ENCODE data around the gene NKAIN2. TPM values are rescaled to one million over a fixed set of nuclear protein-coding genes. Genes with fewer than 3 reads are reported as not detected.
"Not testable (repeated sequence)": the region's sequence is repeated elsewhere in the genome, so short reads cannot be mapped to it uniquely, and the experiment has no call there.

NKAIN2 gene
- total RNA-seq, 1 donor from 2014 or later = 48.4 TPM

DNA sequence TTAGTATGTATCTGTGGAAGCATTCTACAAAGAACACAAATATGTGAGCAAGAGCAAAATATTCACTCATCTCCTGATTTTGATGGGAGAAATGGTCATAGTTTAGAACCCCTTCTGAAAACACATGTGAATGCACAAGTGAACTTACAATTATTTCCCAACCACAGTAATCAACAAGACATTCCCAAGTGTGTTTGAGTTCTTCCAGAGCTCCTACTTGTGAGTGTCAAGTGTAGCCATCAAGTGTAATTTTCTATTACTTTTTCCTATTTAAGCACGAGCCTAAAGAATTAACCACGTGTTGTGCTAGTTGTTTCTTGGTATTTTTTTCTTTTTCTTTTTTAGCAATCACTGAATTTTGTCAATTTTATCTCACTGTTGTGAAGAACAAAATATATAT, 402.3 kb downstream of the NKAIN2 start:
- intact Hi-C loops (cut with DNase I) = no loop called here
- ATAC-seq (no peak), DNase-seq (ENCODE audit: low spot score) (no peak)

DNA sequence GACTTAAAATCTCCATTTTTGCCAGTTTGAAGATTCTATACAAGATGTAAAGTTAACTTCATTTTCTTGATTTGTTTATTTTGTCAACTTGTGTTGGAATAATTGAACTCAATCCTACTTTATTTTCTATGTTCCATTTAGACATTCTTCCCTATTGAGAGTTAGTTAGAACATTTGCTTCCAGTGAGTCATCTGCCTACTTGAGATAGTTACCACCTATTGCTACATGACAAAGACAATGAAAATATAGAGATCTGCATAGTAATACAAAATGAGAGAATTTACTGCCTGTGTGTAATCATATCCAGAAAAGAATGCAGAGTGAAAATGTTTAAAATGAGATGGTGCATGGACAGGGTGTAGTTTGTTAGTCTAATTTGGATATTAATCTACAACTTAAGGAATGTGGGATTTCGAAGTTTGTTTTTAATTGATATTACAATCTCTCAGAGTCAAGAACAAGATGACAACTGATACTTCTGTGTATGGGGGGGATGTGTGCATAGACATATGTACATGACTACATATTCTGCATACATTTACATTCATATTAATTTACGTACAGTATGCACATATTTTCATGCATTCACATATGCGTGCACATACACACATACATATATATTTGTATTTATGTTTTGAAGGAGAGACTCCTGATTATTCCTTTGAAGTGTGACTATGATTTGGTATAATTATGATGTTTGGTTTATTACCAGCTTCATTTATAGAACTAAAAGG, 420.1 kb downstream of the NKAIN2 start:
- DNase-seq (ENCODE audit: low spot score) (no peak), ATAC-seq (no peak)
- intact Hi-C loops (cut with DNase I) = no loop called here

DNA sequence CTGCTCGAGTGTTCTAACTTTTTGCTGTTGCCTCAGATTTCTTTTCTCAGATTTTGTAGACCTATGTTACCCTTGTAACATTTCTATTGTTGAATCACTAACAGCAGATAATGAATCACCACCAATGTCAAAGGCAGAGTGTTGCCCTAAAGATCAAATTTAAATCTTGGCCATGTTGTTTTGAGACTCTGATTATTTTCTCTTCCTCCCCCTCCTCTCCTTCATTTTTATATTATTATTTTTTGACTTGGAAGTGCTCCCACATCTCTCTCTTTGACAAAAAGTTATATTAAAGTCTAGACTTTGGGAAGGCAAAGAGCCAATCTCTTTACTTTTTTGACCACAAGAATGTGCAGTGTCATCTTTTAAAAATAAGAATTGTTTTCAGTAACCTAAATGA, 422.7 kb downstream of the NKAIN2 start:
- ATAC-seq (no peak), DNase-seq (ENCODE audit: low spot score) (no peak)
- intact Hi-C loops (cut with DNase I) = no loop called here

DNA sequence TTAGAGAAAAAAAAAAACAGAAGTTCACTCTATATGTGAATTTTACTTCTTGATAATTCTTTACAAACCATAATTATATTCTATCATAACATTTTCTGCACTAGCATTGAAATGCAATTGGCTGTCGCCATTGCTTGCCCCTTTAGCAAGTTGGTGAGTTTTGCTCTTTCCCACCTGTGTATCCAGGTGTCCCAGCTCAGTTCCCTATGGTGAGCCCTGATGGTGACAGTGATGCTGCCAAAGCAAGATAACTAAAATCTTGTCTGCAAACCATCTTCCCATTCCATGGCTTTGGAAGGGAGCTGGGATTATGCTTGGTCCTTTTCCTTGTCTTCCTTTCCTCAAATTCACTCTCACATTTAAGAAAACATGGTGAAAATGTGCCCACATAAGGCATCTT, 429.6 kb downstream of the NKAIN2 start:
- intact Hi-C loops (cut with DNase I) = no loop called here
- no peak for DNase-seq (ENCODE audit: low spot score)
- no peak for ATAC-seq

DNA sequence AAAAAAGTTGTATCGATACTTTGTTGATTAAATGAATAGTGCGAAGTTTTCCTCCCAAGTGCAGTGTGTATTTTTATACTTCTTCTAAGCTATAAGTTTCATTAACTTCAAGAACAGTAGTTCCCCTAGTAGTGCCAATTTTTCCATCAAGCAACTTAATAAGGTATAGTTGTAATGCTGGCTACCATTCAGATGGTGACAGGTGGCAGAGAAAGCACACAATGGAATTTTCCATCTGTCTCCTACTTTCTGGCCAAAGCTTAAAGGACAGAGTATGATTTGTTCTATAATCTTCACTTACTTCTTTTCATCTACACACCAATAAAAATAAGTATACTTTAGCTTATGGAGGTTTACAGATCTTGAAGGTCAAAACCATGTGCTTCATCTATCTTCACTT, 431.1 kb downstream of the NKAIN2 start:
- DNase-seq (ENCODE audit: low spot score) = no peak
- ATAC-seq = no peak
- intact Hi-C loops (cut with DNase I) = no loop called here

DNA sequence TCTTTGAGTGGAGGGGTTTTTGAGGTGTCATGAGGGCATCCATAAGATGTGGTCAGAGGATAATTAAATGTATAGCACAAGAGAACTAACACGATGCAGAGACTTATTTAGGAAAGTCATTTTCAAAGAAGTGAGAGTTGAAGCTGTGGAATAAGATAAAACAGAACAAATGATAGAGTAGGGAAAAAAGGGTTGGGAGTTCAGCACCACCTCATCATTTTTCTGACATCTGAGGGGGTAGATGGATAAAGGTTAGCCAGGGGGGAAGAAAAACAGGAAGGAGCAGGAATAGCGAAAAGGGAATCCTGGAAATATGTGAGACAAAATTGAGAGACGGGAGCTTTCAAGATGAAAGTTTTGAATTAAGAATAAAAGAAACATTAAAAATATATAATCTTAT, 434.2 kb downstream of the NKAIN2 start:
- ATAC-seq (no peak), DNase-seq (ENCODE audit: low spot score) (no peak)
- intact Hi-C loops (cut with DNase I) = no loop called here

DNA sequence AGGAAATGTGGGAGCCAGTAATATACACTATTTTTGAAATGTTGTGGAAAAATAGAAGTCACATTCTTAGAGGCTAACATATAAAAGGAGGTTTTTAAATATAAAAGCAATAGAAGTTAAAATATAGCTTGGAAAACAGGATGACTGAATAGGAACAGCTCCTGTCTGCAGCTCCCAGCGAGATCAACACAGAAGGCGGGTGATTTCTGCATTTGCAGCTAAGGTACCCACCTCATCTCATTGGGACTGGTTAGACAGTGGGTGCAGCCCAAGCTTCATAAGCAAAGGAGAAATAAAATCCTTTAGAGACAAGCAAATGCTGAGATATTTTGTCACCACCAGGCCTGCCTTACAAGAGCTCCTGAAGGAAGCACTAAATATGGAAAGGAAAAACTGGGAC, 434.7 kb downstream of the NKAIN2 start:
- DNase-seq (ENCODE audit: low spot score); ATAC-seq; intact Hi-C loops (cut with DNase I): not testable (repeated sequence)

DNA sequence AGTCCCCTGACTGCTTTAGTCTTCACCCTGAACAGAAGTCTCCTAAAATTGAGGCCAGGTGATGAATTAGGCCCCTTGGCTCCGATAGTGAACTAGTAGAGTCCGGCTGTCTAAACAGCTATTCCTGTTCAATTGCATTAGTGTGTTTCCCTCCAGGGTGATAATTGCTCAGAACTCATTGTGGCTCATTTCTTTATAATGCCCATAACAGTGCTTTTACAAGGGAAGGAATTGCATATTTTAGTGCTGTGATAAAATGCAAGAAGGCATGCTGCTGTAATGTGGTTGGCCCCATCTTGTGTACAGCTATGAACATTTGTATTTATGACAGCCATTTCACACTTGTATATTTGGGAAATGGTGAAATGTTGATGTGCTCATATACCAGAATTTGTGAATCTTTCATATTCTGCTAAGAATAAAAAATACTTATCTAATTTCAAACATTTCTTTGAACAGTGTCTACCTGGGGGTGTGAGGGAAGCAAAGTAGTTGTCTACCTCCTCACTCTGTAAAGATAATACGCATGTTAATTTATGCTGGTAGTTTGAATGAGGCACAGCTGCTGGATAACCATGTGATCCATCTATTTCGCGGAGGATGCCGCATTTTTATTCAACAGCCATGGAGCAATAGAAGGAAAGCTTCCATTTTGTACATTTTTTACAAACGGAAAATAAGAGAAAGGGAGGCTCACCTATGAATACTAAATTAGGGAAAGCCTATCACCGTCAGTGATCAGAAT, 451.4 kb downstream of the NKAIN2 start:
- intact Hi-C loops (cut with DNase I) = no loop called here
- ATAC-seq = no peak
- DNase-seq (ENCODE audit: low spot score) = no peak

DNA sequence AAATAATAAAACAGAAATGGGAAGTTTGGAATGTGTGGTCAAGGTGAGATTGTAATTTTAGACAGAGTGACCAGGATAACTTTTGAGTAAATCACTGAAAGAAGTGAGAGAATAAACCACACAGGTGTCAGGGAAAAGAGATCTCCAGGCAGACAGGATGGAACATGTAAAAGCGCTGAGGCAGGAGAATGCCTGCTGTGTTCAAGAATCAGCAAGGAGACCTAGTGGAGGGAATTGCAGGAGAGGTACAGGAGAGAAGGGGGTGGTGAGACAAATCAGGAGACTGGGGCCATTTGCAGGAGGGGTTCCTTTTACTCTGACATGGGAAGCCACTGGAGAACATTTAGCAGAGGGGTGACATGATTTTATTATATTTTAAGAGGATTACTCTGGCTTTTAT, 456.7 kb downstream of the NKAIN2 start:
- intact Hi-C loops (cut with DNase I) = no loop called here
- DNase-seq (ENCODE audit: low spot score) (no peak), ATAC-seq (no peak)

DNA sequence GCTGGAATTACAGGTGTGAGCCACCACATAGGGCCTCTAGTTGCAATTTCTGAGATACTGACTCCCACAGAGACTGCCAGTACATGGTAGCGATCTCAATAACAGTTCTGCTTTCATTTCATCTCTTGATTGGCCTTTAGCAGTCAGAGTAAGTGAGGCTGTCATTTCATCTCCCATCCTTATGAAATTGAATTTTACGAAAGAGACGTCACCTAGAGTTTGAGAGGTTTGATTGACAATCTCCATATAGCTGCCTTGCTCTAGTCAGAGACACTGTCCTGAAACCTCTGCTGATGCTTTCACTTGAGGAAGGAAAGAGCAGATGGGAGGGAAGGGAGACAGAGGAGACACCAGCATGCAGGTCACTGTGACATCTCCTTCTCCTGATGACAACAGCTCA, 466.1 kb downstream of the NKAIN2 start:
- ATAC-seq (no peak), DNase-seq (ENCODE audit: low spot score) (no peak)
- intact Hi-C loops (cut with DNase I) = no loop called here

DNA sequence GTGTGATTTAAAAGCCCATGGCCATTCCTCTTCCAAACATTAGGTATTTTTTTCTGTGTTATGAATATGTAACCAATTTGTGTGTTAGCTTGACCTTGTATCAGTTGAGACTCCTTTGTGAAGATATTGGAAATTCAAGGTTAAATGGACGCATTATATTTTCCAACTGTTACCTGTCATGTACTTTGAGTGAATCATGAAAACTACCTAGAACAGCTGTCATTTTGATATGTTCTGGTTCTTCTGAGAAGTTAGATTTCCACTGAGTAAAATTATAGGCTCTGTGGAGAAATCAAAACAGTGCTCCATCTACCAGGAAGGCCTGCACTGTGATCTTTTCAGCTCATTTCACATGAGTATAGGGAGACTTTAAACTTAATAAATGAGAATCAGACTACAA, 470.0 kb downstream of the NKAIN2 start:
- ATAC-seq (no peak), DNase-seq (ENCODE audit: low spot score) (no peak)
- intact Hi-C loops (cut with DNase I) = no loop called here

DNA sequence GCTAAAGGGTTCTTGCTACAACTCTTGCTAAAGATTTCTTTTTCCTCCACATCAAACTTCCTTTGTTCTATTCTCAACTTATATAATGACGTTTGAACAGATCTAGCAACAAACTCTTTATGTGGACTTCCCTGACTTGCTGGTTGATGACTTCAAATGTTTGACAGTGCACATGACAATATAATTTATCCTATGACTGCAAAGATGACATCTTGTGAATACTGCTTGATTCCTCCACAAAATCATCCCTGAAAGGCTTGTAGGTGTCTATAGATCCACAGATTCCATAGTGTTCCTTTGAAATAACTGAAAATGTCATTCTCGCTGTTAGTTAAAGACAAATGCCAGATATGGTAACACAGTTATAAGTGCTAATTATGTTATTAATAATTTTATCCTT, 478.9 kb downstream of the NKAIN2 start:
- intact Hi-C loops (cut with DNase I) = no loop called here
- ATAC-seq = no peak
- no peak for DNase-seq (ENCODE audit: low spot score)

DNA sequence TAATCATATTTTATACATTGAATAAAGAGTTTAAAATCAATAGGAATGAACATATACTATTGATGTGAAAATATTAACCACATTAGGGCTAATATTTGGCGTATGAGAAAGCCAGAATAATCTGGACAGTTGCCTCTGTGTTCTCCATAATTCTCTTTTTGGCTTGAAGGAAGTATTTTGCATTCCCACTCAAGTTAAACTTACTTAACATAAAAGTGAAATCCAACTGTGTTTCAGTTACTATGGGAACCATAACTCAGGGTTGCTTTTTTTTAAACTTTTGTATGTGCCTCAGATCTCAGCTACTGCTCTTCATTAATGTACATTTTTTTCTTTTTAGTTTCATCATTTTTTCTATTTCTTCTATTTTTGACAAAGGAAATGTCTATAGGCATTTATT, 479.8 kb downstream of the NKAIN2 start:
- intact Hi-C loops (cut with DNase I) = no loop called here
- ATAC-seq (no peak), DNase-seq (ENCODE audit: low spot score) (no peak)

DNA sequence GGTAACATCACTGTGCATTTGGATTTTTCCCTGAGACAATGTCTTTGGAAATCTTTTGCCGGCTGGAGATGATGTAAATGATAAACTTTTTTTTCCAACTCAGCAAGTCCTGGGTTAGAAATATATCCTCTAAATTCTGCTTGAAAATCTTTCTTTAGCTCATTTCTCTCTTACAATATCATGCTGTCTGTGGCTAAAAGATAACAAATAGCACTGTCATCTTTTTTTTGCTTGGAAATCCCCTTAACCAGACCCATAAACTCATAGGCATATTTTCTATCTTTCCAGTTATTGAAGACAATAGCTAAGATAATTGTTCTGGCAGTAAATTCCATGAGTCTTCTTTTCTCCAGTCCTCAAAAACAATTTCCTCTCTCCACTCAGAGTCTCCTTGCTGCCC, 481.5 kb downstream of the NKAIN2 start:
- ATAC-seq = no peak
- intact Hi-C loops (cut with DNase I) = no loop called here
- DNase-seq (ENCODE audit: low spot score) = no peak

DNA sequence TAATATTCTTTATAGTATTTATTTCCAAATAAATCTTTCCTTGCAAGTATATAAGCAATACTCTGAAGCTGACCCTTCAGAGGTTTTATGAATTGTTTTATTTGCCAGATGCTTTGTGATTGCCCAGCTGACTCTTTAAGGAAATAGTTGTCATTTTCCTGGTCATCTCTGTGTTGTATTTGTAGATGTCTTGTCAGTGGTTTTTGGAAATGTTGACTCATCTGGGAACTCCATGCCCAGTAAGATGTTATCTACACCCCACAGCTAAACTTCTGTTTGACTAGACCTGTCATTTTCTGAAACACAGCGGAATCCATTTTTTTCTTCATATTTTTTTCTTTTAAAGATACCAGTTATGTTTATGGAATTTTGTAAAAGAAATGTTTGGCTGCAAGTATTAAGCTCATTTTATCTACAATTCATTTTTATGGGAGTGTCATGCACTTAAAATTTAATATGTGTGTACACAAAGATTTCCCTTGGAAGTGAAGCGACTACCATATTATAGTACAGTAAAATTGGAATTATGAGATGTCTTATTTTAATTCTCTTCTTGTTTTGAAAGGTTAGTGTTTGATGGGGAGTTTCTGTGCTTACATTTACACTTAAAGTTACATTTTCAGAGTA, 491.0 kb downstream of the NKAIN2 start:
- intact Hi-C loops (cut with DNase I) = no loop called here
- no peak for DNase-seq (ENCODE audit: low spot score)
- ATAC-seq = no peak

DNA sequence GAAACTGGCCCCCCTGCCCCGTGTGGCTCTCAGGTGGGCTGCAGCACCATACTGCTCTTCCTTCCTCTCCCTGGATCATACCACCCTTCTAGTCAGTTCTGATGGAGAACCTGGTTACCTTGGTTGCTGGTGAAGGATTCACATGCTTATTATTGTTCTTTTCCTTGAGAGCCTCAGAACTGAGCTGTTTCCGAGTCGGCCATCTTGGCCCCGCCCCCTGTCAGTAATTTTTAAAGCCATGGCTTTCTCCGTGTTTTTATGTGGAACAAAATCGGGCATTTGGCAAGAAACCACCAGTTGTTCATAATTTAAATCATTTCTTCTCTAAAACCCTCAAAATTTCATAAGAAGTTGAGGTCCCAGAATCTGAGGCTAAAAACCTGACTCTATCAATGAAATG, 493.8 kb downstream of the NKAIN2 start:
- intact Hi-C loops (cut with DNase I) = no loop called here
- ATAC-seq (no peak), DNase-seq (ENCODE audit: low spot score) (no peak)

DNA sequence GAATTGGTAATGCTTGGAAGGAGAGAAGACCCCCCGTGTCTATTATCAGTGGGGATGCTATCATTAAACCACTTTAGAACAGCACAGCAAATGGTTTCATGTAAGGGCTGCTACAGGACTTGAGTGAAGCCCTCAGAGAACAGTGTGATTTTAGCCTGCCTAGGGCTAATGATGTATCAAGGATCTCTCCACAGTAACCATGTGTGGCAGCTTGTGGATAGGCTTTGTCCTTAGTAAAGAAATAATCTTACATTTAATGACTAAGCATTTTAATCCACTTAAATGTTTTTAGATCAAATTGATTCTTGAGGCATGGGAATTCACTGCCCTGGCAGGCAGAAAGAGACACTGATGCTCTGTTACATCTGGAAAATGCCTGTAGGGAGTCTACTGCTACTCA, 495.1 kb downstream of the NKAIN2 start:
- DNase-seq (ENCODE audit: low spot score) (no peak), ATAC-seq (no peak)
- intact Hi-C loops (cut with DNase I) = no loop called here

DNA sequence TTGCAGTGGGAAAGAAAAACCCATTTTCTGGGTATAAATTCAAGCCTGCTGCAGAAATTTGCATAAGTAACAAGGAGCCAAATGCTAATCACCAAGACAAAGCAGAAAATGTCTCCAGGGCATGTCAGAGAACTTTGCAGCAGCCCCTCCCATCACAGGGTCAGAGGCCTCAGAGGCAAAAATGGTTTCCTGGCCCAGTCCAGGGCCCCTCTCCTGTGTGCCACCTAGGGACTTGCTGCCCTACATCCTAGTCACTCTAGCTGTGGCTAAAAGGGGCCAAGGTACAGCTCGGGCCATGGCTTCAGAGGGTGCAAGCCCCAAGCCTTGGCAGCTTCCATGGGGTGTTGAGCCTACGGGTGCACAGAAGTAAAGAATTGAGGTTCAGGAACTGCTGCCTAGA, 497.2 kb downstream of the NKAIN2 start:
- DNase-seq (ENCODE audit: low spot score); ATAC-seq; intact Hi-C loops (cut with DNase I): not testable (repeated sequence)

DNA sequence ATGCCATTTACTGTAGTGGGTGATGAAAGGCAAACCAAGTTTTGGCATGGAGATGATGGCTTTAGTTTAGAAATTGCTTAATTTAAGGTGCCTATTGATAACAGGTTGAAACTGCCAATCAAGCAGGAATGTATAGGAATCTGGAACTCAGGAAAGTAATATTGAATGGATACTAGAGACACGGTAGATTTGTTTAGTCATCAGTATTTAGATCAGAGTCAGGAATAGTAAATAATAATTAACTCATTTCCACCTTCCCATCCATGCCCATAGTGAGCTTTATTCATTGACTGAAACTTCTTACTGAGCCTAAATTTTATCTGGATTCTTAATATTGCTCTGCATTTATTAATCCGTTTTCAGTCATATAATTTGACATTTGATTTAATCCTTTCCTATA, 500.3 kb downstream of the NKAIN2 start:
- intact Hi-C loops (cut with DNase I) = no loop called here
- ATAC-seq = no peak
- no peak for DNase-seq (ENCODE audit: low spot score)

DNA sequence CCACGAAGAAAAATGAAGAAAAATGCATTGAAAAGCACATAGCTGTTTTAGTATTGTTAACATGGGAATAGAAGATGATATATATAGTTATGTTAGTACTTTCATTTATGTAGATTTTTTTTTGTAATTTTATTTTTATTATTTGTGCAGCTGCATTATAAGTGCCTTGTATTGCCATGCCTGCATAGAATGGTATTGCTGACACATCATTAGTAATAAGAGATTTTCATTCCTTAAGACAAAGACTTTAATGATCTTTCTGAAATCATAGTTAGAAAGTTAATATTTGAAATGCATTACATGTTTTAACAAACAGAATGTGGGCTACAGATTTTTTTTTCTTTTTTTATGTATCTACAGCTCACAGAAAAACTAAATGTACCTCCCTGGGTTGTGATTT, 506.5 kb downstream of the NKAIN2 start:
- no peak for DNase-seq (ENCODE audit: low spot score)
- intact Hi-C loops (cut with DNase I) = no loop called here
- ATAC-seq = no peak
